ENCODE measurements around the gene ACKR3.

The ACKR3 gene

GRCh38 chr2:236545814-236546480, 23.7 kb upstream of the ACKR3 start:
- no peak for TF ChIP-seq EZH2 (IDR thresholded peaks at IDR 0.05)
- no peak for TF ChIP-seq POLR2AphosphoS5 (IDR thresholded peaks at IDR 0.05; ENCODE audit: borderline replicate concordance, low read depth, low read length)
- TF ChIP-seq FOXP2 (optimal IDR thresholded peaks at IDR 0.05; ENCODE audit: control extremely low read depth, extremely low read length, insufficient read depth) = no peak
- H3K9ac ChIP-seq (ENCODE audit: insufficient read length) = no peak overlapping the region
- H3K27ac ChIP-seq = no peak overlapping the region
- no peaks in the 10 kb centered on the region for H3K9me3 ChIP-seq (ENCODE audit: low read depth, low read length)
- no peak for DNase-seq (ENCODE audit: low read depth, low spot score)
- H3K4me3 ChIP-seq = no peak overlapping the region
- H3K36me3 ChIP-seq (ENCODE audit: insufficient read depth, low read length) = no peaks in the 10 kb centered on the region

DNA sequence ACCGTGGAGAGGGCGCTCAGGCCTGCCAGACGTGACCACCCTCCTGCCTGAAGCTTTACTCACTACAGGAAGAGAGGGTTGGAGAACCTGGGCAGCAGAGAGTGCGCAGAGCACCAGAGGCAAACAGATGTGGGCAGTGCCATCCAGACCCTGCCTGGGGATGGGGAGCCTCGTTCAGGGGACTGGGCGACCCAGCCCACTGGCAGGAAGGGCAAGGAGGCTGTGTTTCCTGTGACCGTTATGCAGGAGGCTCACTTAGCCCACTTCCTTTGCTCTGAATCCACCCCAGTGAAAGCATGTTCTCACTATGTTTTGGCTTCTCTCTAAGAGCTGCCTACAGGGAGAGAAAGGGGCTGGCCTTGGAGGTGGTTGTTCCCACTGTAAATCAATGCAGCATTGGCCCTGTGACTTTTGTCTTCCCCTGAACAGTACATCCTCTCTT, 23.0 kb upstream of the ACKR3 start:
- Histone ChIP-seq H3K9ac (ENCODE audit: insufficient read length) (no peak overlapping the region), H3K9me3 (ENCODE audit: low read depth, low read length) (no peaks in the 10 kb centered on the region), H3K27ac (no peak overlapping the region), H3K4me3 (no peak overlapping the region), H3K36me3 (ENCODE audit: insufficient read depth, low read length) (no peaks in the 10 kb centered on the region)
- DNase-seq (ENCODE audit: low read depth, low spot score) = no peak
- TF ChIP-seq POLR2AphosphoS5 (IDR thresholded peaks at IDR 0.05; ENCODE audit: borderline replicate concordance, low read depth, low read length) (no peak), EZH2 (IDR thresholded peaks at IDR 0.05) (no peak), FOXP2 (optimal IDR thresholded peaks at IDR 0.05; ENCODE audit: control extremely low read depth, extremely low read length, insufficient read depth) (no peak)

DNA sequence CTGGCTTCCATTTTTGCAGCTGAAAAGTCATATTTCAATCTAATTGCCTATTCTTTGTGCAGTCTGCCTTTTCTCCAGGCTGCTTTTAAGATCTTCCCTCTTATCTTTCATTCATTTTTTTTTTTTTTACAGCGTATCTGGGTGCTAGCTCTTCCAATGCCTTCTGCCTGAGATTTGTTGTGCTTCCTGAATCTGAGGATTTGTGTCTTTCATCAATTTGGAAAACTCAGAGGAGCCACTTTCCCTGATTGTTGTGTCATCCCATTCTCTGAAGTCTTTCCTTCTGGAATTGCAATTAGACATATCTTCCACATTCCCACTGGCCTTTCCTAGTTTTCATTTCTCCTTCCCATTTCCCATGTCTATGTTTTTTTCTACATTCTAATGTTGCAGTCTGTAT, 21.9 kb upstream of the ACKR3 start:
- TF ChIP-seq POLR2AphosphoS5 (IDR thresholded peaks at IDR 0.05; ENCODE audit: borderline replicate concordance, low read depth, low read length) (no peak), EZH2 (IDR thresholded peaks at IDR 0.05) (no peak), FOXP2 (optimal IDR thresholded peaks at IDR 0.05; ENCODE audit: control extremely low read depth, extremely low read length, insufficient read depth) (no peak)
- DNase-seq (ENCODE audit: low read depth, low spot score) = no peak
- H3K4me3 ChIP-seq = no peak overlapping the region
- no peaks in the 10 kb centered on the region for H3K9me3 ChIP-seq (ENCODE audit: low read depth, low read length)
- no peak overlapping the region for H3K9ac ChIP-seq (ENCODE audit: insufficient read length)
- no peak overlapping the region for H3K27ac ChIP-seq
- H3K36me3 ChIP-seq (ENCODE audit: insufficient read depth, low read length) = no peaks in the 10 kb centered on the region

GRCh38 chr2:236548179-236548921, 21.3 kb upstream of the ACKR3 start:
- no peak overlapping the region for H3K9ac ChIP-seq (ENCODE audit: insufficient read length)
- H3K9me3 ChIP-seq (ENCODE audit: low read depth, low read length) = no peaks in the 10 kb centered on the region
- H3K27ac ChIP-seq = no peak overlapping the region
- no peaks in the 10 kb centered on the region for H3K36me3 ChIP-seq (ENCODE audit: insufficient read depth, low read length)
- TF ChIP-seq POLR2AphosphoS5 (IDR thresholded peaks at IDR 0.05; ENCODE audit: borderline replicate concordance, low read depth, low read length) (no peak), FOXP2 (optimal IDR thresholded peaks at IDR 0.05; ENCODE audit: control extremely low read depth, extremely low read length, insufficient read depth) (no peak), EZH2 (IDR thresholded peaks at IDR 0.05) (no peak)
- no peak overlapping the region for H3K4me3 ChIP-seq
- no peak for DNase-seq (ENCODE audit: low read depth, low spot score)

DNA sequence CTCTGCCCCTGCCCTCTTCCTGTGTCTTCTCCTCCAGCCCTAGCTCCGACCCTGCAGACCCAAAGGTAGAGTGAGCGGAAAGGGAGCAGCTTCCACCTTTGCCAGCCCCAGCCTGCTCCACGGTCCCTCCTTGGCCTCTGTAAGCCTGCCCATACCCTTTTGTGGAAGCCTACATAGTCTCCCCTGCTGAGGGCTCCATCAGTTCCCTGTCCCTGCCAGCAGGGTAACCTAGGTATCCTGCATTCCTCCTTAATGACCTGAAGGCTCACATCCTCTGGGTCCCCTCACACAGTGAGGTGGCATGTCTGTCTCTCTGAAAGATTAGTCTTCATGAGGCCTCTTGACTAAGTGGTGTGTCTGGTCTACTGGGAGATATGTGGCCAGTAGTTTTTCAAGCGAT, 20.5 kb upstream of the ACKR3 start:
- TF ChIP-seq FOXP2 (optimal IDR thresholded peaks at IDR 0.05; ENCODE audit: control extremely low read depth, extremely low read length, insufficient read depth) = no peak
- no peak for TF ChIP-seq EZH2 (IDR thresholded peaks at IDR 0.05)
- TF ChIP-seq POLR2AphosphoS5 (IDR thresholded peaks at IDR 0.05; ENCODE audit: borderline replicate concordance, low read depth, low read length) = no peak
- no peak overlapping the region for H3K9ac ChIP-seq (ENCODE audit: insufficient read length)
- H3K9me3 ChIP-seq (ENCODE audit: low read depth, low read length) = no peaks in the 10 kb centered on the region
- H3K4me3 ChIP-seq = no peak overlapping the region
- no peaks in the 10 kb centered on the region for H3K36me3 ChIP-seq (ENCODE audit: insufficient read depth, low read length)
- DNase-seq (ENCODE audit: low read depth, low spot score) = no peak
- H3K27ac ChIP-seq = no peak overlapping the region

DNA sequence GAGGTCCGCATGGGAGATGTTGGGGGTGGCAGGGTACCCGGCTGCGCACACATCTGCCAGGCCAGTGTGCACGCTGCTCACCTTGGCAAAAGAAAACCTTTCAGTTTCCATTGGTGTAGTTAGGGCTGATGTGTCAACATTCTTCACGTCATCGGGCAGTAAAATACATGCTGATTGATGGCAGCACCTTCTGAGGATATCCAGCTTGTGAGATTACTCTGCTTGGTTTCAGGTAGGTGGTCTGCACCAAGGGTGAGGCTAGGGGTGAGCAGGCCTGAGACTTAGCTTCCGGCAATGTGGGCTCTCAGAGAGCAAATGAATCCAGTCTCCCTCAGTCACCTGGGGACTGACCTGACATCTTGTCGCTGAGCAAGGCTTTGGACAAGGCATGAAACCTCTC, 19.3 kb upstream of the ACKR3 start:
- Histone ChIP-seq H3K9me3 (ENCODE audit: low read depth, low read length) (no peaks in the 10 kb centered on the region), H3K9ac (ENCODE audit: insufficient read length) (no peak overlapping the region), H3K36me3 (ENCODE audit: insufficient read depth, low read length) (no peaks in the 10 kb centered on the region), H3K27ac (no peak overlapping the region), H3K4me3 (no peak overlapping the region)
- DNase-seq (ENCODE audit: low read depth, low spot score) = no peak
- TF ChIP-seq EZH2 (IDR thresholded peaks at IDR 0.05) (no peak), FOXP2 (optimal IDR thresholded peaks at IDR 0.05; ENCODE audit: control extremely low read depth, extremely low read length, insufficient read depth) (no peak), POLR2AphosphoS5 (IDR thresholded peaks at IDR 0.05; ENCODE audit: borderline replicate concordance, low read depth, low read length) (no peak)

DNA sequence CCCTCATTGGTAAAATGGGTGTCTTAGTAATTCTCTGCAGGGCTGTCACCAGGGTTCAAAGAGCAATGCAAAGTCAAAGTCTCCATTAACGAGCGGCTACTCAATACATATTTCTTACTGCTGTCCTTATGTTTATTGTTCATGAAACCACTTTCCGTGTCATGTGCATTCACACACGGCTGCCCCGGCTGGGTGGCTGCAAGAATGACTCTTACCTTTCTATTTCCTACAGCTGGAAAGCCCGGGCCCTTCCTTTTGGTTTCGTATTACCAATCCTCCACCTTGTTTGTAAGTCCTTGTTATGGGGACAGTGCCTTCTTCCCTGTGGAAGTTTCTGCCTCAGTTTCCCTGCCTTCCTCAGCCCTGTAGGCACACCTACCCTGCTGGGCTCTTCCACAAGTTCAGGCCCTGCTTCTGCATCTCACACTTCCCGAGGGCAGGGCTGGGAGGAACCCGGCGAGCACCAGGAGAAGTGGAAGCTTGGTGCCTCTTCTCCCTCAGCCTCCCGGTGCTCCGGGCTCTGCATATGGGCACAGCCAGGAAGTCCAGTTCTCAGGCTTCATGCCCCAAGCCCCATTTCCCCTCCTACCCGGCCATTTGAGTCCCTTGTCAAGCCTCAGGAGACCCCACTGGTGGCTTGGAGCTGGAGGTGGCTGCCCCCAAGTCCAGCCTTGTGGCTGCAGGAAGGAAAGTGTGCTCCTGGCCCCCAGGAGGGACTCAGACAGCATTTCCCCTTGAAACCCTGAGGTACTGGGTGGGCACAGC, 18.7 kb upstream of the ACKR3 start:
- Histone ChIP-seq H3K9me3 (ENCODE audit: low read depth, low read length) (no peaks in the 10 kb centered on the region), H3K36me3 (ENCODE audit: insufficient read depth, low read length) (no peaks in the 10 kb centered on the region), H3K4me3 (no peak overlapping the region), H3K9ac (ENCODE audit: insufficient read length) (no peak overlapping the region), H3K27ac (no peak overlapping the region)
- TF ChIP-seq POLR2AphosphoS5 (IDR thresholded peaks at IDR 0.05; ENCODE audit: borderline replicate concordance, low read depth, low read length) = no peak
- TF ChIP-seq FOXP2 (optimal IDR thresholded peaks at IDR 0.05; ENCODE audit: control extremely low read depth, extremely low read length, insufficient read depth) = no peak
- no peak for TF ChIP-seq EZH2 (IDR thresholded peaks at IDR 0.05)
- DNase-seq (ENCODE audit: low read depth, low spot score) = no peak
